ENCODE data around the gene VPS35L.

VPS35L gene

DNA sequence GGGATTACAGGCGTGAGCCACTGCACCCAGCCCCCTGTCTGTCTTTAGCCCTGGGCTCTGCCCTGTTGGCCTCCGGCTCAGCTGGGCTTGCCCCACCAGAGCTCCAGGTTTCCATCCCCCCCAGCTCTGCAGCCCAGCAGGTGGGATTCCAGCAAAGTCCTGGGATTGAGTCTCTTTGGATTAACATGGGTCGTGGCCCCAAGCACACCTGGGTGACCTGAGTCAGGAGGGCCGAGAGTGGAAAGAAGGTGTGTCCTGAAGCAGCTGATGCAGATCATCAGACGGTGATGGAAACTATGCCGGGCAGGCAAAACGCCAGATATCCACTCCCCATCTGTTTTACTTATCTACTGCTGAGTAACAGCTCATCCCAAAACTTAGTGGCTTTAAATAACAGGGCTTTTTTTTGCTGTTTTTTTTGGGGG, 90.1 kb downstream of the VPS35L start:
- no peaks in the 10 kb centered on the region for H3F3A ChIP-seq (ENCODE audit: control insufficient read depth, insufficient read depth)
- TF ChIP-seq EZH2phosphoT487 (IDR thresholded peaks at IDR 0.05; ENCODE audit: borderline replicate concordance, low read length): no peak
- TF ChIP-seq, protein P1, sequence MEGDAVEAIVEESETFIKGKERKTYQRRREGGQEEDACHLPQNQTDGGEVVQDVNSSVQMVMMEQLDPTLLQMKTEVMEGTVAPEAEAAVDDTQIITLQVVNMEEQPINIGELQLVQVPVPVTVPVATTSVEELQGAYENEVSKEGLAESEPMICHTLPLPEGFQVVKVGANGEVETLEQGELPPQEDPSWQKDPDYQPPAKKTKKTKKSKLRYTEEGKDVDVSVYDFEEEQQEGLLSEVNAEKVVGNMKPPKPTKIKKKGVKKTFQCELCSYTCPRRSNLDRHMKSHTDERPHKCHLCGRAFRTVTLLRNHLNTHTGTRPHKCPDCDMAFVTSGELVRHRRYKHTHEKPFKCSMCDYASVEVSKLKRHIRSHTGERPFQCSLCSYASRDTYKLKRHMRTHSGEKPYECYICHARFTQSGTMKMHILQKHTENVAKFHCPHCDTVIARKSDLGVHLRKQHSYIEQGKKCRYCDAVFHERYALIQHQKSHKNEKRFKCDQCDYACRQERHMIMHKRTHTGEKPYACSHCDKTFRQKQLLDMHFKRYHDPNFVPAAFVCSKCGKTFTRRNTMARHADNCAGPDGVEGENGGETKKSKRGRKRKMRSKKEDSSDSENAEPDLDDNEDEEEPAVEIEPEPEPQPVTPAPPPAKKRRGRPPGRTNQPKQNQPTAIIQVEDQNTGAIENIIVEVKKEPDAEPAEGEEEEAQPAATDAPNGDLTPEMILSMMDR (IDR thresholded peaks at IDR 0.05; ENCODE audit: low read depth, low read length, poor library complexity, severe bottlenecking): no peak

DNA sequence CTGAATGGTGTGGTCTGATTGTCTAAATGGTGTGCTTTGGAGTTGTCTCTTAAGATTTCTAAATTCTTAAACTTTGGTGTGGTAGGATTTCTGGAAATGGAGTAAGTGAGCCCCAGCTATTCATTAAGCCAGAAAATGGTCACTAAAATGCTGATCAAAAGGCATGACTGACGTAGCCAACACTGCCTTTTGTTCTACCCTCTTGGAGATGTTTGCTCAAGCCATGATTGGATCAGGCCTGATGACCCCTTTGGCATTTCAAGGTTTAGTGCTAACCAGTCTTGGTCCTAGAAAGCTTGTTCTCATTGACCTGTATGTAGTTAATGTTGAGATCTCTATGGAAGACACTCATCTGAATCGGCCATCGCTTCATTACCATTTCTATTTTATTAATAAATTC, 94.5 kb downstream of the VPS35L start:
- H3K36me3 ChIP-seq (ENCODE audit: control insufficient read depth, low read length): no peaks in the 10 kb centered on the region; the same call in 1 of the 2 replicates
- no peak overlapping the region for H3K4me2 ChIP-seq (ENCODE audit: low read length)
- no peaks in the 10 kb centered on the region for H3K27me3 ChIP-seq (ENCODE audit: control insufficient read depth, low read length)
- H3K4me1 ChIP-seq (ENCODE audit: control insufficient read depth, low read length): no peaks in the 10 kb centered on the region
- H4K20me1 ChIP-seq (ENCODE audit: control insufficient read depth, insufficient read depth, low read depth, low read length): no peaks in the 10 kb centered on the region
- TF ChIP-seq EZH2phosphoT487 (IDR thresholded peaks at IDR 0.05; ENCODE audit: borderline replicate concordance, low read length): no peak
- TF ChIP-seq, protein P1 (IDR thresholded peaks at IDR 0.05; ENCODE audit: low read depth, low read length, poor library complexity, severe bottlenecking): no peak
- no peaks in the 10 kb centered on the region for H3K9me2 ChIP-seq (replicated peaks; ENCODE audit: control insufficient read depth, low read length)
- H3K4me3 ChIP-seq (ENCODE audit: low read length): no peak overlapping the region
- H3K9me3 ChIP-seq (ENCODE audit: control insufficient read depth, insufficient read depth, low read length): no peaks in the 10 kb centered on the region
- no peaks in the 10 kb centered on the region for H3K79me2 ChIP-seq (ENCODE audit: control insufficient read depth, low read length)
- H3K27ac ChIP-seq (ENCODE audit: low read depth, low read length): no peak overlapping the region
- no peaks in the 10 kb centered on the region for H3F3A ChIP-seq (ENCODE audit: control insufficient read depth, insufficient read depth)

More for the DNA sequence above, 90.1 kb downstream of the VPS35L start:
- Histone ChIP-seq H3K79me2 (ENCODE audit: control insufficient read depth, low read length) (no peaks in the 10 kb centered on the region), H3K4me3 (ENCODE audit: low read length) (no peak overlapping the region), H3K4me1 (ENCODE audit: control insufficient read depth, low read length) (no peaks in the 10 kb centered on the region), H4K20me1 (ENCODE audit: control insufficient read depth, insufficient read depth, low read depth, low read length) (no peaks in the 10 kb centered on the region), H3K9me2 (replicated peaks; ENCODE audit: control insufficient read depth, low read length) (no peaks in the 10 kb centered on the region), H3K4me2 (ENCODE audit: low read length) (no peak overlapping the region), H3K9me3 (ENCODE audit: control insufficient read depth, insufficient read depth, low read length) (no peaks in the 10 kb centered on the region), H3K27me3 (ENCODE audit: control insufficient read depth, low read length) (no peaks in the 10 kb centered on the region), H3K27ac (ENCODE audit: low read depth, low read length) (no peak overlapping the region), H3K36me3 (ENCODE audit: control insufficient read depth, low read length) (no peaks in the 10 kb centered on the region)

DNA sequence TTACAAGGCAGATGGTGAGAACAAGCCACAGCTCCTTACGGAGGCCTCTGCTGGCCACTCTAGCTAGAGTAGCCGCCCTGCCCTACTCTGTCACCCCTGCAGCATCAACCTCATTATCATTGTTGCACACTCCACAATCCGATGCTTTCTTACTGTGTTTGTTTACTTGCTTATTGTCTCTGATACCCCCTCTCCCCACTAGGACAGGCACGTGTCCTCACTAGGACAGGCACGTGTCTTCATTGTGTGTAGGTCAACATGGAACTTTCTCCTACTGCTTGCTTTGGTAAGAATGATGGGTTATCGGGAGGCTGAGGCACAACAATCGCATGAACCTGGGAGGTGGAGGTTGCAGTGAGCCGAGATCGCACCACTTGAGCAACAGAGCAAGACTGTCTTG, 98.6 kb downstream of the VPS35L start:
- no peaks in the 10 kb centered on the region for H3K9me2 ChIP-seq (replicated peaks; ENCODE audit: control insufficient read depth, low read length)
- H3K27me3 ChIP-seq (ENCODE audit: control insufficient read depth, low read length): no peaks in the 10 kb centered on the region
- H3K9me3 ChIP-seq (ENCODE audit: control insufficient read depth, insufficient read depth, low read length): no peaks in the 10 kb centered on the region
- H4K20me1 ChIP-seq (ENCODE audit: control insufficient read depth, insufficient read depth, low read depth, low read length): no peaks in the 10 kb centered on the region
- H3K27ac ChIP-seq (ENCODE audit: low read depth, low read length): no peak overlapping the region
- no peak overlapping the region for H3K4me2 ChIP-seq (ENCODE audit: low read length)
- no peaks in the 10 kb centered on the region; the same call in 1 of the 2 replicates for H3K36me3 ChIP-seq (ENCODE audit: control insufficient read depth, low read length)
- H3F3A ChIP-seq (ENCODE audit: control insufficient read depth, insufficient read depth): no peaks in the 10 kb centered on the region
- no peaks in the 10 kb centered on the region for H3K4me1 ChIP-seq (ENCODE audit: control insufficient read depth, low read length)
- no peak for TF ChIP-seq EZH2phosphoT487 (IDR thresholded peaks at IDR 0.05; ENCODE audit: borderline replicate concordance, low read length)
- TF ChIP-seq, protein P1 (IDR thresholded peaks at IDR 0.05; ENCODE audit: low read depth, low read length, poor library complexity, severe bottlenecking): no peak
- no peaks in the 10 kb centered on the region for H3K79me2 ChIP-seq (ENCODE audit: control insufficient read depth, low read length)
- H3K4me3 ChIP-seq (ENCODE audit: low read length): no peak overlapping the region

Data from DOHH2 (cell line).